Endothelial cell of umbilical vein (primary cell): ENCODE results near the gene NCKAP5. TPM values are rescaled to one million over a fixed set of nuclear protein-coding genes. Genes with fewer than 3 reads are reported as not detected.

Source experiments
- BruUV-seq: library from RNA; stranded (reverse); fragments of 400-500 nt; replicated peaks from 2 replicates; lab custom pipeline; 2021; lab: Mats Ljungman, UMichigan
- CTCF ChIA-PET: fragments of 300-600, 350-600 bp; sonication (Branson Sonifier 250); formaldehyde crosslinking; loops from one replicate; lab custom pipeline; 2021; ENCODE audit warnings: antibody characterized with exemption, inconsistent platforms; lab: Charles Lee
- POLR2A ChIA-PET: fragments of 300-600, 350-600 bp; sonication (Branson Sonifier 250); formaldehyde crosslinking; loops from one replicate; lab custom pipeline; 2021; ENCODE audit warnings: antibody characterized with exemption, inconsistent platforms; lab: Charles Lee
- DNase-seq: peaks from one replicate; pipeline ENCODE4 v3.0.0-alpha.2; 2011; ENCODE audit warnings: low read depth, low spot score
- FAIRE-seq: peaks from 2 replicates; lab custom pipeline; 2011; peaks lifted over from hg19 to GRCh38; lab: Jason Lieb, UNC
- H2AFZ ChIP-seq: 2 replicates; pipeline ENCODE4 v1.6.0; 2012; ENCODE audit warnings: low read depth, low read length, control low read depth, inconsistent platforms
- H3K27ac ChIP-seq: 2 replicates; pipeline ENCODE4 v1.5.1; 2011; ENCODE audit warnings: low read depth, mild to moderate bottlenecking, control low read depth, low read length, moderate library complexity; ENCODE audit not compliant: insufficient read depth
- H3K27me3 ChIP-seq, 2 experiments: 2 replicates each; pipeline versions ENCODE4 v1.6.0 to v1.6.1; 2011; ENCODE audit warnings: low read length in 2 of 2, mixed read lengths in 1 of 2; ENCODE audit not compliant: control insufficient read depth in 2 of 2, insufficient read depth in 2 of 2
- H3K36me3 ChIP-seq, 2 experiments: 2 replicates in 1 of 2; 3 replicates in 1 of 2; pipeline ENCODE4 v1.5.1; 2011; ENCODE audit warnings: low read length in 2 of 2, mild to moderate bottlenecking in 1 of 2, moderate library complexity in 1 of 2; ENCODE audit not compliant: control insufficient read depth in 2 of 2, insufficient read depth in 2 of 2; ENCODE audit errors: extremely low read depth in 1 of 2
- H3K4me1 ChIP-seq: 3 replicates; pipeline ENCODE4 v1.5.1; 2011; ENCODE audit warnings: mild to moderate bottlenecking, low read length; ENCODE audit not compliant: control insufficient read depth, insufficient read depth; ENCODE audit errors: extremely low read depth
- H3K4me2 ChIP-seq: 2 replicates; pipeline ENCODE4 v1.6.1; 2011; ENCODE audit warnings: low read length, control low read depth, mixed read lengths; ENCODE audit not compliant: insufficient read depth
- H3K4me3 ChIP-seq, 3 experiments: fragments of 200-600 bp in 1 of 3; sonication (generic), shearing (Covaris generic) in 1 of 3; replicated peaks in 1 of 3; 2 replicates each; pipeline ENCODE4 v1.5.1; 2011 to 2016; ENCODE audit warnings: control low read depth in 3 of 3, low read length in 3 of 3, mild to moderate bottlenecking in 2 of 3, inconsistent platforms in 1 of 3, low read depth in 1 of 3, moderate library complexity in 1 of 3; ENCODE audit not compliant: insufficient read depth in 1 of 3
- H3K79me2 ChIP-seq: 2 replicates; pipeline ENCODE4 v1.6.0; 2012; ENCODE audit warnings: low read length, inconsistent platforms; ENCODE audit not compliant: control insufficient read depth, insufficient read depth
- H3K9ac ChIP-seq: replicated peaks from 2 replicates; pipeline ENCODE3; 2011; ENCODE audit warnings: low read length, control low read depth; ENCODE audit not compliant: insufficient read depth; ENCODE audit errors: extremely low read depth
- H3K9me1 ChIP-seq: replicated peaks from 3 replicates; pipeline ENCODE4 v1.6.0; 2011; ENCODE audit warnings: mild to moderate bottlenecking, low read length; ENCODE audit not compliant: control insufficient read depth, insufficient read depth; ENCODE audit errors: extremely low read depth
- H3K9me3 ChIP-seq: replicated peaks from 2 replicates; pipeline ENCODE4 v1.5.1; 2012; ENCODE audit warnings: low read length, inconsistent platforms; ENCODE audit not compliant: control insufficient read depth, insufficient read depth
- H4K20me1 ChIP-seq: replicated peaks from 2 replicates; pipeline ENCODE3; 2011; ENCODE audit warnings: mild to moderate bottlenecking, low read length; ENCODE audit not compliant: control insufficient read depth, insufficient read depth; ENCODE audit errors: extremely low read depth
- EZH2 ChIP-seq: IDR thresholded peaks from 2 replicates; pipeline ENCODE4 v1.6.1; 2012; ENCODE audit warnings: borderline replicate concordance, low read depth, mild to moderate bottlenecking, moderate library complexity, low read length, inconsistent platforms; ENCODE audit not compliant: severe bottlenecking
- FOS ChIP-seq: IDR thresholded peaks from 2 replicates; pipeline ENCODE4 v1.6.1; 2011; ENCODE audit warnings: mild to moderate bottlenecking, low read length, moderate library complexity, borderline replicate concordance; ENCODE audit not compliant: insufficient read depth
- GATA2 ChIP-seq: IDR thresholded peaks from 2 replicates; pipeline ENCODE4 v1.7.0; 2011; ENCODE audit warnings: low read depth, mild to moderate bottlenecking, moderate library complexity, mixed read lengths, low read length; ENCODE audit not compliant: insufficient read length, insufficient read depth
- JUN ChIP-seq: IDR thresholded peaks from 2 replicates; pipeline ENCODE4 v1.6.1; 2011; ENCODE audit warnings: borderline replicate concordance, low read depth; ENCODE audit not compliant: insufficient read length, insufficient read depth
- MAX ChIP-seq: IDR thresholded peaks from 2 replicates; pipeline ENCODE4 v1.6.1; 2011; ENCODE audit not compliant: insufficient read depth, insufficient read length
- MYC ChIP-seq: IDR thresholded peaks from one replicate; pipeline ENCODE4 v1.6.1; 2011; ENCODE audit warnings: mild to moderate bottlenecking, low read depth, low read length
- POLR2A ChIP-seq: IDR thresholded peaks from 2 replicates; pipeline ENCODE4 v1.6.1; 2012; ENCODE audit warnings: low read depth, mild to moderate bottlenecking, control low read depth, low read length
- POLR2AphosphoS5 ChIP-seq: IDR thresholded peaks from 2 replicates; pipeline ENCODE4 v1.6.1; 2012; ENCODE audit warnings: low read depth, mild to moderate bottlenecking, control low read depth, low read length, moderate library complexity; ENCODE audit not compliant: insufficient read depth
- dilution Hi-C: fragments of 300-500 bp; cut with MboI; formaldehyde crosslinking; loops from one replicate; pipeline ENCODE4 v1.15.0; 2019; ENCODE audit warnings: low sequenced_read_pairs; ENCODE audit not compliant: extremely low pct_ligation_motif_present
- intact Hi-C: fragments of 100-400 bp; cut with micrococcal nuclease; formaldehyde crosslinking; loops from one replicate; pipeline ENCODE4 v1.10.0; 2022
- polyA plus RNA-seq, 4 experiments: library from polyadenylated mRNA; depleted of rRNA in 3 of 4; stranded (reverse) in 3 of 4; unstranded in 1 of 4; fragments of >200 nt; gene quantifications; 2 replicates each; pipeline versions ENCODE4 v1.2.1 to v1.2.3, GENCODE V29; 2011 to 2012; ENCODE audit warnings: missing spikeins in 1 of 4
- total RNA-seq: library from RNA; stranded (reverse); gene quantifications from 2 replicates; pipeline ENCODE4 v1.2.3, GENCODE V29; 2021
- TF ChIP-seq, protein P1 (sequence below), 2 donors: IDR thresholded peaks; 1 replicate in 1 of 2; 2 replicates in 1 of 2; pipeline ENCODE4 v1.5.1; 2011; ENCODE audit warnings: low read length in 2 of 2, mild to moderate bottlenecking in 2 of 2, moderate library complexity in 2 of 2, control low read depth in 1 of 2, inconsistent platforms in 1 of 2, low read depth in 1 of 2; ENCODE audit not compliant: insufficient read depth in 1 of 2; ENCODE audit errors: extremely low read depth in 1 of 2

Gene NCKAP5
- total and polyA plus RNA-seq, 2 donors (not counting 3 experiments of a cell fraction or from before 2014, with no cell fraction given), result 0.47 to 3.3 TPM

- H3K36me3 ChIP-seq, result no peaks in the 10 kb centered on the region
- no peaks in the 10 kb centered on the region for H3K4me1 ChIP-seq
- H3K27me3 ChIP-seq, result peaks cover 0 to 2% of the 10 kb centered on the region in 2 experiments
- intact Hi-C loops (no loop called here), dilution Hi-C loops (no loop called here)
- H4K20me1 ChIP-seq, result no peaks in the 10 kb centered on the region
- FAIRE-seq (no peak), DNase-seq (no peak)
- no TSS peak for BruUV-seq
- no peak for TF ChIP-seq EZH2
- no peak for TF ChIP-seq JUN
- TF ChIP-seq POLR2AphosphoS5, result no peak
- no peak for TF ChIP-seq MYC
- TF ChIP-seq POLR2A, result no peak
- no peak for TF ChIP-seq GATA2
- TF ChIP-seq, protein P1, sequence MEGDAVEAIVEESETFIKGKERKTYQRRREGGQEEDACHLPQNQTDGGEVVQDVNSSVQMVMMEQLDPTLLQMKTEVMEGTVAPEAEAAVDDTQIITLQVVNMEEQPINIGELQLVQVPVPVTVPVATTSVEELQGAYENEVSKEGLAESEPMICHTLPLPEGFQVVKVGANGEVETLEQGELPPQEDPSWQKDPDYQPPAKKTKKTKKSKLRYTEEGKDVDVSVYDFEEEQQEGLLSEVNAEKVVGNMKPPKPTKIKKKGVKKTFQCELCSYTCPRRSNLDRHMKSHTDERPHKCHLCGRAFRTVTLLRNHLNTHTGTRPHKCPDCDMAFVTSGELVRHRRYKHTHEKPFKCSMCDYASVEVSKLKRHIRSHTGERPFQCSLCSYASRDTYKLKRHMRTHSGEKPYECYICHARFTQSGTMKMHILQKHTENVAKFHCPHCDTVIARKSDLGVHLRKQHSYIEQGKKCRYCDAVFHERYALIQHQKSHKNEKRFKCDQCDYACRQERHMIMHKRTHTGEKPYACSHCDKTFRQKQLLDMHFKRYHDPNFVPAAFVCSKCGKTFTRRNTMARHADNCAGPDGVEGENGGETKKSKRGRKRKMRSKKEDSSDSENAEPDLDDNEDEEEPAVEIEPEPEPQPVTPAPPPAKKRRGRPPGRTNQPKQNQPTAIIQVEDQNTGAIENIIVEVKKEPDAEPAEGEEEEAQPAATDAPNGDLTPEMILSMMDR (IDR thresholded peaks at IDR 0.05; ENCODE audit: extremely low read depth in 1 of 2, insufficient read depth in 1 of 2, low read depth in 1 of 2, low read length in 2 of 2), result no peak
- no peak for TF ChIP-seq MAX
- no peak for TF ChIP-seq FOS
- no peak overlapping the region for H3K27ac ChIP-seq
- H3K79me2 ChIP-seq, result no peaks in the 10 kb centered on the region
- H2AFZ ChIP-seq, result no peak overlapping the region
- ChIA-PET POLR2A (no interaction called here), CTCF (no interaction called here)
- H3K9me3 ChIP-seq, result no peaks in the 10 kb centered on the region
- H3K9me1 ChIP-seq, result no peaks in the 10 kb centered on the region
- no peak overlapping the region for H3K4me2 ChIP-seq
- no peak overlapping the region for H3K9ac ChIP-seq
- no peak overlapping the region for H3K4me3 ChIP-seq
Observed at GRCh38 chr2:133485868-133486267, 82.4 kb downstream of the NCKAP5 start.
